Endodermal cell (in vitro differentiated cells): ENCODE measurements around the gene ZP4. TPM values are rescaled to one million over a fixed set of nuclear protein-coding genes. Genes with fewer than 3 reads are reported as not detected.

Experiments
- DNase-seq: peaks from one replicate; pipeline ENCODE4 v3.0.0-alpha.2; 2017
- H3K27ac ChIP-seq: 2 replicates; pipeline ENCODE4 v1.5.1; 2013; ENCODE audit warnings: mild to moderate bottlenecking, low read depth, low read length, moderate library complexity
- H3K27me3 ChIP-seq: 2 replicates; pipeline ENCODE4 v1.6.1; 2013; ENCODE audit warnings: mild to moderate bottlenecking, low read length, moderate library complexity; ENCODE audit not compliant: insufficient read depth, control insufficient read depth, poor library complexity, severe bottlenecking
- H3K36me3 ChIP-seq: 2 replicates; pipeline ENCODE4 v1.7.0; 2013; ENCODE audit warnings: mild to moderate bottlenecking, low read length, moderate library complexity; ENCODE audit not compliant: control insufficient read depth, insufficient read depth
- H3K4me1 ChIP-seq: one replicate; pipeline ENCODE4 v1.7.0; 2013; ENCODE audit warnings: low read length; ENCODE audit not compliant: control insufficient read depth, insufficient read depth
- H3K4me3 ChIP-seq: 2 replicates; pipeline ENCODE4 v1.5.1; 2013; ENCODE audit warnings: mild to moderate bottlenecking, low read length, moderate library complexity
- H3K9ac ChIP-seq: 2 replicates; pipeline ENCODE4 v1.6.1; 2013; ENCODE audit warnings: mild to moderate bottlenecking, low read length, moderate library complexity; ENCODE audit not compliant: poor library complexity, severe bottlenecking; ENCODE audit errors: extremely low read depth
- H3K9me3 ChIP-seq: 2 replicates; pipeline ENCODE4 v1.6.1; 2013; ENCODE audit warnings: mild to moderate bottlenecking, low read length, moderate library complexity; ENCODE audit not compliant: control insufficient read depth
- H3K27ac Mint-ChIP-seq: 2 replicates; pipeline ENCODE4 v1.8.0; 2020; ENCODE audit warnings: mixed read lengths
- H3K27me3 Mint-ChIP-seq: 2 replicates; pipeline ENCODE4 v1.8.0; 2021; ENCODE audit warnings: mild to moderate bottlenecking, mixed read lengths; ENCODE audit not compliant: insufficient read depth
- H3K36me3 Mint-ChIP-seq: 2 replicates; pipeline ENCODE4 v1.8.0; 2020; ENCODE audit warnings: low read depth, mixed read lengths
- H3K4me1 Mint-ChIP-seq: 2 replicates; pipeline ENCODE4 v1.8.0; 2020; ENCODE audit warnings: mixed read lengths
- H3K4me3 Mint-ChIP-seq: 2 replicates; pipeline ENCODE4 v1.8.0; 2020; ENCODE audit warnings: mild to moderate bottlenecking, moderate library complexity, mixed read lengths
- H3K9me3 Mint-ChIP-seq: 2 replicates; pipeline ENCODE4 v1.8.0; 2020; ENCODE audit warnings: mild to moderate bottlenecking, mixed read lengths
- CTCF ChIP-seq: fragments of 200-600 bp; sonication (generic); conservative IDR thresholded peaks from 2 replicates; pipeline ENCODE4 v1.5.0; 2021; ENCODE audit warnings: antibody characterized with exemption, mild to moderate bottlenecking
- WGBS, 2 experiments: methylation state at CpG; one replicate each; pipeline versions ENCODE4 v1.1.5 to v1.1.7; 2013; ENCODE audit warnings: missing lambda C conversion rate in 2 of 2, mixed read lengths in 1 of 2; ENCODE audit not compliant: insufficient coverage in 1 of 2, insufficient read length in 1 of 2; 5-methylcytosine and 5-hydroxymethylcytosine counted together
- total RNA-seq, 2 donors: library from RNA; stranded (reverse); fragmentation: NEBNext Ultra II Directional in 1 of 2; extraction: Animal tissue kit (Norgen Biotek cat#: 25700) in 1 of 2; gene quantifications; 2 replicates in 1 of 2; 3 replicates in 1 of 2; pipeline ENCODE4 v1.2.1, GENCODE V29; 2021

The ZP4 gene
- total RNA-seq, 2 donors from 2014 or later, result not detected

- H3K27ac Mint-ChIP-seq, result no peak overlapping the region
- H3K9me3 ChIP-seq, result no peaks in the 10 kb centered on the region
- H3K36me3 Mint-ChIP-seq, result no peaks in the 10 kb centered on the region
- no peak overlapping the region for H3K27ac ChIP-seq
- no peak overlapping the region for H3K4me3 ChIP-seq
- no peaks in the 10 kb centered on the region for H3K4me1 ChIP-seq
- no peaks in the 10 kb centered on the region for H3K27me3 ChIP-seq
- no peak for TF ChIP-seq CTCF
- H3K9me3 Mint-ChIP-seq, result no peaks in the 10 kb centered on the region
- H3K4me3 Mint-ChIP-seq, result no peak overlapping the region
- H3K4me1 Mint-ChIP-seq, result no peaks in the 10 kb centered on the region
- H3K27me3 Mint-ChIP-seq, result peaks cover 6% of the 10 kb centered on the region
- no peak overlapping the region for H3K9ac ChIP-seq
- DNase-seq, result peak; percentile 6
- H3K36me3 ChIP-seq, result no peaks in the 10 kb centered on the region
Observed at GRCh38 chr1:237879195-237879594, 11.5 kb downstream of the ZP4 start.

GRCh38 chr1:237878406-237878805, 12.3 kb downstream of the ZP4 start:
- peaks cover 6% of the 10 kb centered on the region for H3K27me3 Mint-ChIP-seq
- Histone ChIP-seq H3K9ac (no peak overlapping the region), H3K27me3 (no peaks in the 10 kb centered on the region), H3K27ac (no peak overlapping the region), H3K36me3 (no peaks in the 10 kb centered on the region), H3K4me1 (no peaks in the 10 kb centered on the region), H3K4me3 (no peak overlapping the region), H3K9me3 (no peaks in the 10 kb centered on the region)
- no CpG with 5 or more reads among the region's 1 CpG for WGBS, 2 experiments
- H3K9me3 Mint-ChIP-seq, result no peaks in the 10 kb centered on the region
- no peak for DNase-seq
- no peaks in the 10 kb centered on the region for H3K36me3 Mint-ChIP-seq
- H3K4me3 Mint-ChIP-seq, result no peak overlapping the region
- no peak for TF ChIP-seq CTCF
- peaks cover 5% of the 10 kb centered on the region for H3K4me1 Mint-ChIP-seq
- no peak overlapping the region for H3K27ac Mint-ChIP-seq

- H3K27ac Mint-ChIP-seq, result no peak overlapping the region
- 42 to 70% methylated on average over 4 of the region's 4 CpGs for WGBS, 2 experiments
- Histone ChIP-seq H3K36me3 (no peaks in the 10 kb centered on the region), H3K27ac (peak overlapping the region; percentile 32), H3K27me3 (no peaks in the 10 kb centered on the region), H3K4me1 (no peaks in the 10 kb centered on the region), H3K9ac (no peak overlapping the region), H3K4me3 (no peak overlapping the region), H3K9me3 (no peaks in the 10 kb centered on the region)
- peaks cover 6% of the 10 kb centered on the region for H3K27me3 Mint-ChIP-seq
- TF ChIP-seq CTCF, result no peak
- no peak overlapping the region for H3K4me3 Mint-ChIP-seq
- peaks cover 8% of the 10 kb centered on the region for H3K4me1 Mint-ChIP-seq
- H3K9me3 Mint-ChIP-seq, result no peaks in the 10 kb centered on the region
- H3K36me3 Mint-ChIP-seq, result no peaks in the 10 kb centered on the region
- DNase-seq, result peak; percentile 14
Observed at GRCh38 chr1:237877631-237878030, 13.1 kb downstream of the ZP4 start.
